ENCODE measurements around the gene NXPE3.

DNA sequence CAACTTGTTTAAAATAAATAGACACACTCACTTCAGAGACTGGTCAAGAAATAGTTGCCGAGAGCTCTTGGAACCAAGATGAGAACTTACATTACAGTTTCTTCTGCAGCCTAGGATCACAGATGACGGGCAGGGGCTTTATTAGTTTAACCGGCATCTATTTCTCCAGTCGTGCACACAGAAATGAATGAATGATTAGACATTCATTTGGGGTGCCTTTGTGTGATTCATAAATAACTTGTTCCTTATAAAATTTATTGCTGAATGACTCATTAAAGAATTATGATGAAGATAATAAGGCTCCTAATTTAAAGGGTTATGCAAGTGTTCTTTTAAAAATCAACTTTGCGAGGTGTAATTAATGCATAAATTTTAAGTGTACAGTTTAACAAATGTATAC, 91.1 kb downstream of the NXPE3 start:
- TF ChIP-seq, protein P1, sequence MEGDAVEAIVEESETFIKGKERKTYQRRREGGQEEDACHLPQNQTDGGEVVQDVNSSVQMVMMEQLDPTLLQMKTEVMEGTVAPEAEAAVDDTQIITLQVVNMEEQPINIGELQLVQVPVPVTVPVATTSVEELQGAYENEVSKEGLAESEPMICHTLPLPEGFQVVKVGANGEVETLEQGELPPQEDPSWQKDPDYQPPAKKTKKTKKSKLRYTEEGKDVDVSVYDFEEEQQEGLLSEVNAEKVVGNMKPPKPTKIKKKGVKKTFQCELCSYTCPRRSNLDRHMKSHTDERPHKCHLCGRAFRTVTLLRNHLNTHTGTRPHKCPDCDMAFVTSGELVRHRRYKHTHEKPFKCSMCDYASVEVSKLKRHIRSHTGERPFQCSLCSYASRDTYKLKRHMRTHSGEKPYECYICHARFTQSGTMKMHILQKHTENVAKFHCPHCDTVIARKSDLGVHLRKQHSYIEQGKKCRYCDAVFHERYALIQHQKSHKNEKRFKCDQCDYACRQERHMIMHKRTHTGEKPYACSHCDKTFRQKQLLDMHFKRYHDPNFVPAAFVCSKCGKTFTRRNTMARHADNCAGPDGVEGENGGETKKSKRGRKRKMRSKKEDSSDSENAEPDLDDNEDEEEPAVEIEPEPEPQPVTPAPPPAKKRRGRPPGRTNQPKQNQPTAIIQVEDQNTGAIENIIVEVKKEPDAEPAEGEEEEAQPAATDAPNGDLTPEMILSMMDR (conservative IDR thresholded peaks at IDR 0.05; ENCODE audit: low read depth, low read length): no peak
- no peak for TF ChIP-seq EZH2 (IDR thresholded peaks at IDR 0.05; ENCODE audit: borderline replicate concordance, low read depth, low read length, poor library complexity, severe bottlenecking)

All from A673 (cell line).